GM12878 (cell line): ENCODE results near the gene RPS8. TPM values are rescaled to one million over a fixed set of nuclear protein-coding genes. Genes with fewer than 3 reads are reported as not detected.

Source experiments
- ATAC-seq: fragments of 200-7000 bp; cut with Tn5 transposase; 3 replicates; pipeline ENCODE4 v1.9.1; 2020; ENCODE audit warnings: mild to moderate bottlenecking, moderate library complexity
- BruUV-seq: library from RNA; stranded (reverse); fragments of 400-500 nt; replicated peaks from 2 replicates; lab custom pipeline; 2021; lab: Mats Ljungman, UMichigan
- CTCF ChIA-PET: fragments of 300-600 bp; sonication (Branson Sonifier 250); formaldehyde crosslinking; extraction: SDS; loops from one replicate; lab custom pipeline; 2021; ENCODE audit warnings: inconsistent platforms; lab: Yijun Ruan, JAX
- POLR2A ChIA-PET: fragments of 350-600 bp; formaldehyde crosslinking; extraction: SDS; loops from one replicate; lab custom pipeline; 2021; ENCODE audit warnings: inconsistent platforms; lab: Charles Lee
- RAD21 ChIA-PET: fragments of 300-600 bp; sonication (Branson Sonifier 250); formaldehyde crosslinking; loops from one replicate; lab custom pipeline; 2023; ENCODE audit warnings: antibody characterized with exemption; ENCODE audit not compliant: unreplicated experiment; lab: Charles Lee
- SMC1A ChIA-PET: fragments of 300-600 bp; sonication (Branson Sonifier 250); formaldehyde crosslinking; loops from one replicate; lab custom pipeline; 2023; ENCODE audit not compliant: unreplicated experiment, uncharacterized antibody; lab: Charles Lee
- DNase-seq: peaks from one replicate; pipeline ENCODE4 v3.0.0-alpha.2; 2011; ENCODE audit warnings: low read depth, low spot score
- FAIRE-seq: peaks from 3 replicates; lab custom pipeline; 2011; peaks lifted over from hg19 to GRCh38; lab: Jason Lieb, UNC
- H2AFZ ChIP-seq: 2 replicates; pipeline ENCODE4 v1.6.0; 2011; ENCODE audit warnings: low read depth, low read length, control low read depth; ENCODE audit not compliant: control insufficient read depth
- H3K27ac ChIP-seq: 2 replicates; pipeline ENCODE4 v1.5.1; 2011; ENCODE audit warnings: control low read depth; ENCODE audit not compliant: control insufficient read depth, insufficient read depth
- H3K27me3 ChIP-seq, 2 experiments: replicated peaks in 1 of 2; 2 replicates each; pipeline versions ENCODE4 v1.6.0 to v1.6.1; 2011; ENCODE audit warnings: low read length in 1 of 2; ENCODE audit not compliant: control insufficient read depth in 2 of 2, insufficient read depth in 2 of 2
- H3K36me3 ChIP-seq, 2 experiments: 2 replicates each; pipeline ENCODE4 v1.5.1; 2011; ENCODE audit warnings: low read length in 1 of 2; ENCODE audit not compliant: control insufficient read depth in 2 of 2, insufficient read depth in 2 of 2
- H3K4me1 ChIP-seq: 2 replicates; pipeline ENCODE4 v1.6.1; 2011; ENCODE audit warnings: mild to moderate bottlenecking, low read length, moderate library complexity, mixed read lengths; ENCODE audit not compliant: control insufficient read depth, insufficient read depth
- H3K4me2 ChIP-seq: 2 replicates; pipeline ENCODE4 v1.6.0; 2011; ENCODE audit warnings: control low read depth; ENCODE audit not compliant: control insufficient read depth, insufficient read depth
- H3K4me3 ChIP-seq: fragments of 200-600 bp; sonication (generic); 2 replicates; pipeline ENCODE4 v1.5.1; 2016
- H3K79me2 ChIP-seq: 2 replicates; pipeline ENCODE4 v1.6.0; 2011; ENCODE audit warnings: low read length; ENCODE audit not compliant: control insufficient read depth, insufficient read depth
- H3K9ac ChIP-seq: 2 replicates; pipeline ENCODE4 v1.8.0; 2011; ENCODE audit warnings: low read length, control low read depth, mixed read lengths; ENCODE audit not compliant: control insufficient read depth, insufficient read depth
- H3K9me3 ChIP-seq: replicated peaks from 3 replicates; pipeline ENCODE4 v1.5.1; 2011; ENCODE audit warnings: mild to moderate bottlenecking, low read length; ENCODE audit not compliant: control insufficient read depth, insufficient read depth
- H4K20me1 ChIP-seq: 2 replicates; pipeline ENCODE4 v1.6.0; 2011; ENCODE audit not compliant: control insufficient read depth, insufficient read depth
- HDGF ChIP-seq: fragments of 450-650 bp; IDR thresholded peaks from 2 replicates; pipeline ENCODE4 v1.6.1; 2016; ENCODE audit warnings: antibody characterized with exemption
- IKZF1 ChIP-seq: fragments of 450-650 bp; conservative IDR thresholded peaks from 2 replicates; pipeline ENCODE4 v1.6.1; 2017; ENCODE audit warnings: antibody characterized with exemption, mild to moderate bottlenecking
- IRF4 ChIP-seq: IDR thresholded peaks from 2 replicates; pipeline ENCODE4 v1.6.1; 2011; ENCODE audit warnings: low read depth, low read length
- JUNB ChIP-seq: IDR thresholded peaks from 2 replicates; pipeline ENCODE4 v1.6.1; 2016; ENCODE audit warnings: antibody characterized with exemption, mild to moderate bottlenecking
- SUPT20H ChIP-seq: IDR thresholded peaks from 2 replicates; pipeline ENCODE4 v1.6.1; 2011; ENCODE audit warnings: low read depth, mild to moderate bottlenecking, low read length, moderate library complexity, borderline replicate concordance; ENCODE audit not compliant: control insufficient read depth
- WGBS: methylation state at CpG from one replicate; pipeline ENCODE4 v1.1.6; 2016; ENCODE audit warnings: low lambda C conversion rate; ENCODE audit not compliant: insufficient replicate concordance, insufficient coverage; ENCODE audit errors: missing lambda C conversion rate; 5-methylcytosine and 5-hydroxymethylcytosine counted together
- in situ Hi-C: fragments of 300-500 bp; cut with MboI; formaldehyde crosslinking; loops from 9 replicates; pipeline ENCODE4 v1.14.3; 2018; ENCODE audit warnings: mixed read lengths
- intact Hi-C: fragments of 100-400 bp; cut with micrococcal nuclease; formaldehyde crosslinking; loops from one replicate; pipeline ENCODE4 v1.14.2; 2022; ENCODE audit not compliant: unreplicated experiment
- polyA plus RNA-seq, 11 experiments: library from polyadenylated mRNA; depleted of rRNA in 4 of 11; unstranded in 6 of 11; stranded (reverse) in 5 of 11; fragments of >200 nt; fragmentation: Nextera tagmentation in 4 of 11; fragmentation: Illumina TruSeq in 1 of 11; extraction: Ambion mirVana in 4 of 11; extraction: Trizol in 1 of 11; gene quantifications; 1 replicate in 1 of 11; 2 replicates in 10 of 11; pipeline versions ENCODE4 v1.2.1 to v1.2.3, GENCODE V29; 2011 to 2016; ENCODE audit warnings: inconsistent platforms in 2 of 11, missing spikeins in 2 of 11, low read depth in 1 of 11
- total RNA-seq, 4 experiments: library from RNA; depleted of rRNA in 3 of 4; stranded (reverse); fragments of >200 nt in 3 of 4; fragmentation: Illumina TruSeq in 1 of 4; extraction: Trizol in 1 of 4; gene quantifications; 2 replicates each; pipeline versions ENCODE4 v1.2.1 to v1.2.3, GENCODE V29; 2013 to 2021
- TF ChIP-seq, protein P1 (sequence below): IDR thresholded peaks from 2 replicates; pipeline ENCODE4 v1.6.1; 2012; ENCODE audit warnings: improper control_type of control experiment, low read depth, low read length; ENCODE audit not compliant: insufficient replicate concordance
- TF ChIP-seq, protein P2 (sequence below): fragments of 450-650 bp; formaldehyde crosslinking; IDR thresholded peaks from 2 replicates; pipeline ENCODE4 v1.4.0; 2020; ENCODE audit warnings: mild to moderate bottlenecking, moderate library complexity
- TF ChIP-seq, protein P3 (sequence below): fragments of 450-650 bp; IDR thresholded peaks from 2 replicates; pipeline ENCODE4 v1.6.1; 2018; ENCODE audit warnings: borderline replicate concordance, mild to moderate bottlenecking; ENCODE audit not compliant: partially characterized antibody

The RPS8 gene
- total and polyA plus RNA-seq, 10 of the 15 experiments (the other 5 are each of a cell fraction or from before 2014, with no cell fraction given) = 1,296 to 3,461 (median 2,877) TPM

DNA sequence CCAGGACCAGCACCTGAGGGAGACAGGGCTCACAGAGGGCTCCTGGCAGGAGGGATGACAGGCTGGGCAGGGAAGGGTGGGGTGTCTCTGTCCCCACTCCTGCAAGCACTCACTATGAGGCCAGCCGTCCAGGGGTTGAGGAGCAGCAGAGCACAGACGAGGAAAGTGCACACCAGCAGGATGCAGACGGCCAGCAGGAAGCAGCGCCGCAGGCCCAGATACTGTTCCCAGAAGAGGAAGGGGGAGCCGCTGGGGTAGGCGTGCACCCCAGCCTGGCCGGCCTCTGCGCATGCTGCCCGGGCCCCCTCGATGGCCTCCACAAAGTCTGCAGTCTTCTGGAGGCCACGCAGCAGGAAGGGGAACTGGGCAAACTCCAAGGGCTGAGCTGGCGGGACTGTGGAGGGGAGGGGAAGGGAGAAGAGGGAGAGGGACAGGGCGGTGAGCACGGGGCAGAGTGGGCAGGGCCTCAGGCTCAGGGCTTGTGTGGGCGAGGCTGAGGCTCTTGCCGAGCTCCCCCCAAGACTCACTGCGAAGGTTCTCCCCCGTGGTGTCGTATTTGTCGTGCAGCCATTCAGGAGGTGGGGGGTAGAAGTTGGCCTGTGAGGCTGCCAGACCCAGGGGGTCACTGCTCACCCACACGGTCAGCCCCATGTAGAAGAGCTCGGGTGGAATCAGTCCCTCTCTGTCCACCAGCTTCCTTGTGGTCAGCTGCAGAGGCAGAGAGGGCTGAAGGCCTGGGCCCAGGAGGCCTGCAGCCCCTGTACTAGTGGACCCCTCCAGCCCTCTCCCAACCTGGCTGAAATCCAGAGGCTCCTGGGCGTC lies 51.2 kb downstream of the RPS8 start:
- Histone ChIP-seq H3K36me3 (no peaks in the 10 kb centered on the region), H3K9ac (no peak overlapping the region), H3K27me3 (no peaks in the 10 kb centered on the region; a peak in 1 of 4 replicates), H2AFZ (no peak overlapping the region), H3K4me3 (no peak overlapping the region), H3K4me1 (no peaks in the 10 kb centered on the region), H3K79me2 (no peaks in the 10 kb centered on the region), H4K20me1 (no peaks in the 10 kb centered on the region), H3K9me3 (no peaks in the 10 kb centered on the region), H3K4me2 (no peak overlapping the region), H3K27ac (no peak overlapping the region)
- ChIA-PET RAD21 (interaction anchor here (1.0 kb wide), 1 partner anchor 9 kb away, joined by 3 read pairs; no protein-coding TSS in a partner anchor), SMC1A (interaction anchor here (0.7 to 1.3 kb wide), 4 partner anchors 26 to 475 kb away, joined by 3 read pairs; partner anchors contain the start of gene PLK3), CTCF (interaction anchor here (1.1 to 2.9 kb wide), 4 partner anchors 9 to 188 kb away, joined by 3 to 14 read pairs (median 5); partner anchors contain the start of gene HECTD3), POLR2A (interaction anchor here (0.7 to 1.3 kb wide), 2 partner anchors 19 to 204 kb away, joined by 4 to 5 read pairs; partner anchors contain the start of gene BTBD19)
- DNase-seq (no peak), ATAC-seq (peak; percentile 19; the same call in 2 of the 3 replicates), FAIRE-seq (no peak)
- TF ChIP-seq, protein P1, sequence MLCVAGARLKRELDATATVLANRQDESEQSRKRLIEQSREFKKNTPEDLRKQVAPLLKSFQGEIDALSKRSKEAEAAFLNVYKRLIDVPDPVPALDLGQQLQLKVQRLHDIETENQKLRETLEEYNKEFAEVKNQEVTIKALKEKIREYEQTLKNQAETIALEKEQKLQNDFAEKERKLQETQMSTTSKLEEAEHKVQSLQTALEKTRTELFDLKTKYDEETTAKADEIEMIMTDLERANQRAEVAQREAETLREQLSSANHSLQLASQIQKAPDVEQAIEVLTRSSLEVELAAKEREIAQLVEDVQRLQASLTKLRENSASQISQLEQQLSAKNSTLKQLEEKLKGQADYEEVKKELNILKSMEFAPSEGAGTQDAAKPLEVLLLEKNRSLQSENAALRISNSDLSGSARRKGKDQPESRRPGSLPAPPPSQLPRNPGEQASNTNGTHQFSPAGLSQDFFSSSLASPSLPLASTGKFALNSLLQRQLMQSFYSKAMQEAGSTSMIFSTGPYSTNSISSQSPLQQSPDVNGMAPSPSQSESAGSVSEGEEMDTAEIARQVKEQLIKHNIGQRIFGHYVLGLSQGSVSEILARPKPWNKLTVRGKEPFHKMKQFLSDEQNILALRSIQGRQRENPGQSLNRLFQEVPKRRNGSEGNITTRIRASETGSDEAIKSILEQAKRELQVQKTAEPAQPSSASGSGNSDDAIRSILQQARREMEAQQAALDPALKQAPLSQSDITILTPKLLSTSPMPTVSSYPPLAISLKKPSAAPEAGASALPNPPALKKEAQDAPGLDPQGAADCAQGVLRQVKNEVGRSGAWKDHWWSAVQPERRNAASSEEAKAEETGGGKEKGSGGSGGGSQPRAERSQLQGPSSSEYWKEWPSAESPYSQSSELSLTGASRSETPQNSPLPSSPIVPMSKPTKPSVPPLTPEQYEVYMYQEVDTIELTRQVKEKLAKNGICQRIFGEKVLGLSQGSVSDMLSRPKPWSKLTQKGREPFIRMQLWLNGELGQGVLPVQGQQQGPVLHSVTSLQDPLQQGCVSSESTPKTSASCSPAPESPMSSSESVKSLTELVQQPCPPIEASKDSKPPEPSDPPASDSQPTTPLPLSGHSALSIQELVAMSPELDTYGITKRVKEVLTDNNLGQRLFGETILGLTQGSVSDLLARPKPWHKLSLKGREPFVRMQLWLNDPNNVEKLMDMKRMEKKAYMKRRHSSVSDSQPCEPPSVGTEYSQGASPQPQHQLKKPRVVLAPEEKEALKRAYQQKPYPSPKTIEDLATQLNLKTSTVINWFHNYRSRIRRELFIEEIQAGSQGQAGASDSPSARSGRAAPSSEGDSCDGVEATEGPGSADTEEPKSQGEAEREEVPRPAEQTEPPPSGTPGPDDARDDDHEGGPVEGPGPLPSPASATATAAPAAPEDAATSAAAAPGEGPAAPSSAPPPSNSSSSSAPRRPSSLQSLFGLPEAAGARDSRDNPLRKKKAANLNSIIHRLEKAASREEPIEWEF = no peak
- TF ChIP-seq, protein P2, sequence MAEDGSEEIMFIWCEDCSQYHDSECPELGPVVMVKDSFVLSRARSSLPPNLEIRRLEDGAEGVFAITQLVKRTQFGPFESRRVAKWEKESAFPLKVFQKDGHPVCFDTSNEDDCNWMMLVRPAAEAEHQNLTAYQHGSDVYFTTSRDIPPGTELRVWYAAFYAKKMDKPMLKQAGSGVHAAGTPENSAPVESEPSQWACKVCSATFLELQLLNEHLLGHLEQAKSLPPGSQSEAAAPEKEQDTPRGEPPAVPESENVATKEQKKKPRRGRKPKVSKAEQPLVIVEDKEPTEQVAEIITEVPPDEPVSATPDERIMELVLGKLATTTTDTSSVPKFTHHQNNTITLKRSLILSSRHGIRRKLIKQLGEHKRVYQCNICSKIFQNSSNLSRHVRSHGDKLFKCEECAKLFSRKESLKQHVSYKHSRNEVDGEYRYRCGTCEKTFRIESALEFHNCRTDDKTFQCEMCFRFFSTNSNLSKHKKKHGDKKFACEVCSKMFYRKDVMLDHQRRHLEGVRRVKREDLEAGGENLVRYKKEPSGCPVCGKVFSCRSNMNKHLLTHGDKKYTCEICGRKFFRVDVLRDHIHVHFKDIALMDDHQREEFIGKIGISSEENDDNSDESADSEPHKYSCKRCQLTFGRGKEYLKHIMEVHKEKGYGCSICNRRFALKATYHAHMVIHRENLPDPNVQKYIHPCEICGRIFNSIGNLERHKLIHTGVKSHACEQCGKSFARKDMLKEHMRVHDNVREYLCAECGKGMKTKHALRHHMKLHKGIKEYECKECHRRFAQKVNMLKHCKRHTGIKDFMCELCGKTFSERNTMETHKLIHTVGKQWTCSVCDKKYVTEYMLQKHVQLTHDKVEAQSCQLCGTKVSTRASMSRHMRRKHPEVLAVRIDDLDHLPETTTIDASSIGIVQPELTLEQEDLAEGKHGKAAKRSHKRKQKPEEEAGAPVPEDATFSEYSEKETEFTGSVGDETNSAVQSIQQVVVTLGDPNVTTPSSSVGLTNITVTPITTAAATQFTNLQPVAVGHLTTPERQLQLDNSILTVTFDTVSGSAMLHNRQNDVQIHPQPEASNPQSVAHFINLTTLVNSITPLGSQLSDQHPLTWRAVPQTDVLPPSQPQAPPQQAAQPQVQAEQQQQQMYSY (CRISPR knock-in tag) = no peak
- TF ChIP-seq SUPT20H (no peak), IKZF1 (no peak), IRF4 (no peak), JUNB (no peak), HDGF (no peak)
- TF ChIP-seq, protein P3, sequence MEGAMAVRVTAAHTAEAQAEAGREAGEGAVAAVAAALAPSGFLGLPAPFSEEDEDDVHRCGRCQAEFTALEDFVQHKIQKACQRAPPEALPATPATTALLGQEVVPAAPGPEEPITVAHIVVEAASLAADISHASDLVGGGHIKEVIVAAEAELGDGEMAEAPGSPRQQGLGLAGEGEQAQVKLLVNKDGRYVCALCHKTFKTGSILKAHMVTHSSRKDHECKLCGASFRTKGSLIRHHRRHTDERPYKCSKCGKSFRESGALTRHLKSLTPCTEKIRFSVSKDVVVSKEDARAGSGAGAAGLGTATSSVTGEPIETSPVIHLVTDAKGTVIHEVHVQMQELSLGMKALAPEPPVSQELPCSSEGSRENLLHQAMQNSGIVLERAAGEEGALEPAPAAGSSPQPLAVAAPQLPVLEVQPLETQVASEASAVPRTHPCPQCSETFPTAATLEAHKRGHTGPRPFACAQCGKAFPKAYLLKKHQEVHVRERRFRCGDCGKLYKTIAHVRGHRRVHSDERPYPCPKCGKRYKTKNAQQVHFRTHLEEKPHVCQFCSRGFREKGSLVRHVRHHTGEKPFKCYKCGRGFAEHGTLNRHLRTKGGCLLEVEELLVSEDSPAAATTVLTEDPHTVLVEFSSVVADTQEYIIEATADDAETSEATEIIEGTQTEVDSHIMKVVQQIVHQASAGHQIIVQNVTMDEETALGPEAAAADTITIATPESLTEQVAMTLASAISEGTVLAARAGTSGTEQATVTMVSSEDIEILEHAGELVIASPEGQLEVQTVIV = no peak
- 41% methylated on average over 22 of the region's 24 CpGs for WGBS
- intact Hi-C loops (no loop called here), in situ Hi-C loops (no loop called here)
- BruUV-seq = no TSS peak
